ENCODE measurements around the gene HOXB8. TPM values are rescaled to one million over a fixed set of nuclear protein-coding genes. Genes with fewer than 3 reads are reported as not detected.

Gene HOXB8
- total RNA-seq: not detected in 2 replicates

GRCh38 chr17:48615047-48615962 is at the start of gene HOXB8:
Gene HOXB8 (minus strand): TSS chr17:48615292. CDS start chr17:48614704, 588 bp downstream.

DNA sequence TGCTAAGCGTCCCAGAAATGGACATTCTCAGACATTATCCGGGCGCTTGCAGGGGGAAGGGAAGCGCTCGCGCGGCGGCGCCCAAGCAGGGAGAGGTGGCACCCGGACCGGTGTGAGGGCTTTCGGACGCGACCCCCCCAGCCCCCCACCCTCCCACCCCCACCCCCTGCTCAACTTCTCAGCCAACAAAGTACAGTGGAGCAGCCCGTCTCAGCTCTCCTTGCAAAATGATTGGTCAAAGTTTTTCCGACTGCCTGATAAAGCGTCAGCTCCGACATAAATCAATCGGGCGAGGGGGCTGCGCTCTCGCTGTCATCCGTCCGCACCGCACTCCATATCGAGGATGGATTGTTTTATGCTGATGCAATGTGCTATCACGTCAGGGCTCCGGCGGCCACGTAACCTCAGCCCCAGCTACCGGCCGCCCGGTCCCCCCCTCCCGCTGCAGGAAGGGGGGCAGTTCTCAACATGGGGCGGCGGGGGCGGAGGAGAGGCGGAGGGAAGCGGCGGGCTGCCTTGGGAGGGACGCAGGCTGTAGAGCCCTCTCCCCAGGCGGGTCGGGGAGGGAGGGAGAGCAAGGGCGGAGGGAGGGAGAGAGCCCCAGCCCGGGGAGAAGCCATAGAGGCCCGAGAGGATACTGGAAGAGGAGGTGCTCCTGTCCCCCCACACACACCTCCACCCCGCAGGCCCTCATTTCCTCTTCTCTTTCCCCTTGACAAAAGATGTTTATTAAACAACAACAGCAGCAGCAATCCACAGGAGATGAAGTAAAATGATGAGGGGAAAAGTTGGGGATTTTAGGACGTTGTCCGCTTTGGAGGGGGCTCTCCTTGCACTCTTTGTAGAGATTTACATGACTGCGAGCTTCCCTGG is 11.4 kb upstream of the HOXB8 start, which contains the start of gene HOXB9:
Gene HOXB9, minus strand, starts transcription at position 114 of the 873 bp plus-strand sequence. Its CDS starts 89 bp downstream, at position 25.

DNA sequence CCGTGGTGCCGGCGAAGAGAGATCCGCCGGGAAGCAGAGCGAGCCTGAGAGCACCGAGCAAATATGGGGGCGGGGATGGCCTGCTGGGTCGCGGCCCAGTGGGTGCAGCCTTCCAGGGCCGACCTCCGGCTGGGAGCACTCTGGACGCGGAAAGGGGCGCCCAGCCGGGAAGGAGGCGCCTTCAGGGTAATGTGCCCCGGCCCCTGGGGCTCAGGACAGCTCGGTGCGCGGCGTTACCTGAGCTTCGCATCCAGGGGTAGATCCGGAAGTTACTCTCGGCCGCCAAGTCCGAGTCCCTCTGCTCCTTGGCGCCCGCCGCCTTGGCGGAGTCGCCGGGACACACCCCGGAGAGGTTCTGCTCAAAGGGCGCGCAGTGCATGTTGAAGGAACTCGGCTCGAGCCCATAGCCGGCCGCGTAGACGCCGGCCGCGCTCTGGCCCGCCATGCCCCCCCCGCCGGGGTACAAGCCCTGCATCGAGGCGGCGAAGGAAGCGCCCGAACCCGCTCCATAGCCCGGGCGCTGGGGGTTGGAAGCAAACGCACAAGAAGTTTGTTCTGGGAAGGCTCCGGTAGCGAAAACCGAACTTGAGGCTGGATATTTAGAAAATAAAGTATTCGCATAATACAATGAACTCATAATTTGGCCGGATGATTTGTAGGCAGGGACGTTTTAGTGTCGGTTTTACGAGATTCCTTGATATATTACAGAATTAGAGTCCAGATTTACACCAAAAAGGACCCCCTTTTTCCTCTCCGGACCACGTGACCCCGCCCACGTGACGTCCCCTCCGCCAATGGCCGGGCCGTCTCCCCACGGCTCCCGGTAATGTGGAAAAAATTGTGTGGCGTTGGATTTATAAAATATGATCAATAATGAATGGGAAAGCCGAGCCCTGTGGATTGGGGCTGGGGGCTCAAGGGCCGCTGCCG is 4.5 kb downstream of the HOXB8 start, which contains the start of gene HOXB7:
Gene HOXB7, minus strand, starts transcription at position 736 of the 930 bp plus-strand sequence. Its CDS starts 99 bp downstream, at position 637.

GRCh38 chr17:48604770-48605329 is 10.2 kb downstream of the HOXB8 start, which contains the start of gene HOXB6:
Gene HOXB6 (minus strand): TSS chr17:48604986. CDS start chr17:48598150, 6,836 bp downstream.

GRCh38 chr17:48593126-48593829 is 21.8 kb downstream of the HOXB8 start, which contains the start of gene HOXB5:
Gene HOXB5 (minus strand): TSS chr17:48593779. CDS start chr17:48593682, 97 bp downstream.

GRCh38 chr17:48589831-48590606 is 25.1 kb downstream of the HOXB8 start, which contains the start of gene HOXB3:
Gene HOXB3 (minus strand): TSS chr17:48590241. CDS start chr17:48552474, 37,767 bp downstream.

DNA sequence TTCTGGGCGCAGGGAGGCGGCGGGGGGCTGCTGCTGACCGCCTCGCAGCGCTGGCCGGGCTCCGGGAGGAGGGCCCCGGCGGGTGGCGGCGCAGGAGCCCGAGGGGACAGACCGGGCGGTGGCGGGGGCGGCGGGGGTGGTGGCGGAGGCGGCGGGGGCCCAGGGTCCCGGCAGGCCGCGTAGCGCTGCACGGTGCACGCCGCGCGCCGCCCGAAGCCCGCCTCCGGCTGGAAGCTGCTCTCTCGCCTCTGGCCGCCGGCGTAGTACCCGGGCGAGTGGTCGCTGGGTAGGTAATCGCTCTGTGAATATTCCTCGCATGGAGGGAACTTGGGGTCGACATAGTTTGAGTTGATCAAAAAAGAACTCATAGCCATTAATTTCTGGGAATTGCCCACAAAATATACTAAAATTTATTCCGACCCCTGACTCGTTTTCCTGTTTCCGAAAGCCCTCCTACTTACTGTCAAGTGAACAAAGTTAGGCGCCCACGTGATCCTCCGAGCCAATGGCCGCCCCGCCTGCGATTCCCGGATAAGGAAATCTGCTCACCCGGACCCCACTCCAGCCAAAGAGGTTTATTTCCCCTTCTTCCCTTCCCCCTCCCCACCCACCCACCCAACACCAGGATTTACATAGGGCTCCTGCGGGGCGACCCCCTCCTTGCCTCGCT is 37.0 kb downstream of the HOXB8 start, which contains the start of gene HOXB4:
Gene HOXB4, minus strand, starts transcription at position 405 of the 670 bp plus-strand sequence. Its CDS starts 31 bp downstream, at position 374.

Other genes starting within 250 kb of the HOXB8 start
- gene SKAP1, start 185.1 kb downstream of the HOXB8 start, total RNA-seq: not detected in 2 replicates
- gene HOXB1, start 84.3 kb downstream of the HOXB8 start, total RNA-seq: not detected in 2 replicates
- gene HOXB2, start 70.2 kb downstream of the HOXB8 start, total RNA-seq: 0.55 and 0.85 TPM in 2 replicates
- gene HOXB4, start 36.9 kb downstream of the HOXB8 start, total RNA-seq: under 0.01 TPM in 1 of 2 replicates, not detected in the other
- under 0.01 and 0.28 TPM in 2 replicates for gene HOXB3, start 25.1 kb downstream of the HOXB8 start, total RNA-seq
- not detected in 2 replicates for gene HOXB5, start 21.5 kb downstream of the HOXB8 start, total RNA-seq
- 0.09 TPM in 1 of 2 replicates, not detected in the other for gene HOXB6, start 10.3 kb downstream of the HOXB8 start, total RNA-seq
- gene HOXB7, start 4.3 kb downstream of the HOXB8 start, total RNA-seq: not detected in 2 replicates
- gene HOXB9, start 11.1 kb upstream of the HOXB8 start, total RNA-seq: not detected in 2 replicates
- gene PRAC1, start 107.2 kb upstream of the HOXB8 start, total RNA-seq: not detected in 2 replicates
- gene PRAC2, start 107.9 kb upstream of the HOXB8 start, total RNA-seq: 0.46 TPM in 1 of 2 replicates, not detected in the other
- 0.28 and 0.74 TPM in 2 replicates for gene HOXB13, start 113.5 kb upstream of the HOXB8 start, total RNA-seq
- 0.18 and 0.57 TPM in 2 replicates for gene TTLL6, start 201.9 kb upstream of the HOXB8 start, total RNA-seq
- 46.4 and 48.2 TPM in 2 replicates for gene CALCOCO2, start 215.7 kb upstream of the HOXB8 start, total RNA-seq

Data from smooth muscle cell of bladder (primary cell).